ENCODE results near the gene TFPT.

Gene TFPT

DNA sequence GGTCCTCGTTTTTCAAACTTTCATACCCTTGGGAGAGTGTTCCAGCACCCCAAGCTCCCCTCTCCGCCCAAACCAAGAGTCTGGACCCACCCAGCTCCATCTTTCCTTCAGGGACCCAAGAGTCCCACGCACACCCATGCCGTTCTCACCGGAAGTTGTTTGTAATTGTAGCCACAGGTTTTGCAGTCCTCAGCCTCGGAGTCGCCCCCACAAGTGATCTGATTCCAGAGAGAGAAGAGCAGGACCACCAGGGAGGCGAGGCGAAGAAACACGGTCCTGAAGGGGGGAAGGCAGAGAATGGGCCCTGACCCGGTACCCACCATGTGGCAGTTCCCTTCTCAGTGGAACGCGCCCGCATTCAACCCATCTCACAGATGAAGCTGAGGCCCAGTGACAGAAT, 47.4 kb upstream of the TFPT start:
- TF ChIP-seq EP300 (IDR thresholded peaks at IDR 0.05; ENCODE audit: borderline replicate concordance) (no peak), TCF12 (IDR thresholded peaks at IDR 0.05; ENCODE audit: low read depth) (no peak), USF1 (IDR thresholded peaks at IDR 0.05) (no peak), NFIC (IDR thresholded peaks at IDR 0.05) (no peak), ZBTB7A (IDR thresholded peaks at IDR 0.05; ENCODE audit: low read depth) (no peak), TAF1 (IDR thresholded peaks at IDR 0.05; ENCODE audit: low read depth) (no peak), FOXM1 (IDR thresholded peaks at IDR 0.05; ENCODE audit: borderline replicate concordance, low read depth) (no peak), EGR1 (IDR thresholded peaks at IDR 0.05) (no peak), RAD21 (IDR thresholded peaks at IDR 0.05; ENCODE audit: low read depth) (no peak), YY1 (IDR thresholded peaks at IDR 0.05; ENCODE audit: low read depth) (no peak), REST (IDR thresholded peaks at IDR 0.05; ENCODE audit: low read depth) (no peak), CEBPB (IDR thresholded peaks at IDR 0.05) (no peak), CREB1 (IDR thresholded peaks at IDR 0.05; ENCODE audit: low read depth) (no peak), TEAD4 (IDR thresholded peaks at IDR 0.05) (no peak)
- TF ChIP-seq, protein P1, sequence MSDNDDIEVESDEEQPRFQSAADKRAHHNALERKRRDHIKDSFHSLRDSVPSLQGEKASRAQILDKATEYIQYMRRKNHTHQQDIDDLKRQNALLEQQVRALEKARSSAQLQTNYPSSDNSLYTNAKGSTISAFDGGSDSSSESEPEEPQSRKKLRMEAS (IDR thresholded peaks at IDR 0.05), result no peak

GRCh38 chr19:54162241-54162805, 46.9 kb upstream of the TFPT start:
- TF ChIP-seq EGR1 (IDR thresholded peaks at IDR 0.05) (no peak), ZBTB7A (IDR thresholded peaks at IDR 0.05; ENCODE audit: low read depth) (no peak), USF1 (IDR thresholded peaks at IDR 0.05) (peak; percentile 58), FOXM1 (IDR thresholded peaks at IDR 0.05; ENCODE audit: borderline replicate concordance, low read depth) (no peak), CREB1 (IDR thresholded peaks at IDR 0.05; ENCODE audit: low read depth) (peak; percentile 33; the same call in 1 of the 2 replicates), CEBPB (IDR thresholded peaks at IDR 0.05) (no peak)
- TF ChIP-seq, protein P1 (IDR thresholded peaks at IDR 0.05), result peak; percentile 65

DNA sequence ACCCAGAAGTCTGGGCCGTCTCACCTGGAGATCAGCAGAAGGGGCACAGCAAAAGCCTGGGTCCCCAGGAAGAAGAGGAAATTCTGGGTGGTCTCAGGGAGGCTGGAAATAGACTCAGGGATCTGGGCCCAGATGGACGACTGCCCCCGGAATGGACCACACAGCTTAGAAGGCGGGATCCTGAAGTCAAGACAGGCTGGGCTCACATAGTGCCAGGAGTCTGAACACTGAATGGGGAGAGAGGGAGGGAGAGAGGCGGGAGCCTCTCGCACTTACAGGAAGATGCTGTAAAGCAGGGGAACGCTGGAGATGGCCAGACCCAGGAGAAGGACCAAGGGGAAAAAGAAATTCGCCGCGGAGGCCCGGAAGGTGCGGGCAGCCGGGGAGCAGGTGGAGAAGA, 45.4 kb upstream of the TFPT start:
- TF ChIP-seq TCF12 (IDR thresholded peaks at IDR 0.05; ENCODE audit: low read depth) (no peak), EGR1 (IDR thresholded peaks at IDR 0.05) (no peak), NFIC (IDR thresholded peaks at IDR 0.05) (no peak), EP300 (IDR thresholded peaks at IDR 0.05; ENCODE audit: borderline replicate concordance) (no peak), ZBTB7A (IDR thresholded peaks at IDR 0.05; ENCODE audit: low read depth) (no peak), FOXM1 (IDR thresholded peaks at IDR 0.05; ENCODE audit: borderline replicate concordance, low read depth) (no peak), TEAD4 (IDR thresholded peaks at IDR 0.05) (no peak), CREB1 (IDR thresholded peaks at IDR 0.05; ENCODE audit: low read depth) (no peak), YY1 (IDR thresholded peaks at IDR 0.05; ENCODE audit: low read depth) (no peak), RAD21 (IDR thresholded peaks at IDR 0.05; ENCODE audit: low read depth) (no peak), REST (IDR thresholded peaks at IDR 0.05; ENCODE audit: low read depth) (no peak), USF1 (IDR thresholded peaks at IDR 0.05) (no peak), CEBPB (IDR thresholded peaks at IDR 0.05) (no peak), TAF1 (IDR thresholded peaks at IDR 0.05; ENCODE audit: low read depth) (no peak)
- TF ChIP-seq, protein P1 (IDR thresholded peaks at IDR 0.05), result no peak

- TF ChIP-seq ZBTB7A (IDR thresholded peaks at IDR 0.05; ENCODE audit: low read depth) (peak; percentile 51; the same call in 1 of the 2 replicates), TCF12 (IDR thresholded peaks at IDR 0.05; ENCODE audit: low read depth) (no peak), EGR1 (IDR thresholded peaks at IDR 0.05) (no peak), TEAD4 (IDR thresholded peaks at IDR 0.05) (no peak), YY1 (IDR thresholded peaks at IDR 0.05; ENCODE audit: low read depth) (no peak), CEBPB (IDR thresholded peaks at IDR 0.05) (no peak)
Measured at GRCh38 chr19:54160182-54160811, 44.8 kb upstream of the TFPT start.
